Activated CD8-positive, alpha-beta T cell treated with anti-CD3 and anti-CD28 coated beads for 36 hours (primary cell): Measurements from ENCODE around the gene NAPSA. TPM values are rescaled to one million over a fixed set of nuclear protein-coding genes. Genes with fewer than 3 reads are reported as not detected.
"Not testable (repeated sequence)": the region's sequence is repeated elsewhere in the genome, so short reads cannot be mapped to it uniquely, and the experiment has no call there.

Experiments used
- ATAC-seq: fragments of 200-7000 bp; cut with Tn5 transposase; one replicate; pipeline ENCODE4 v1.10.0; 2021; ENCODE audit warnings: mild to moderate bottlenecking, moderate library complexity
- CTCF ChIA-PET: fragments of 350-600 bp; sonication (Branson Sonifier 250); formaldehyde crosslinking; loops from one replicate; lab custom pipeline; 2021; ENCODE audit warnings: antibody characterized with exemption; lab: Charles Lee
- POLR2A ChIA-PET: fragments of 350-600 bp; sonication (Branson Sonifier 250); formaldehyde crosslinking; loops from one replicate; lab custom pipeline; 2021; ENCODE audit warnings: antibody characterized with exemption; lab: Charles Lee
- DNase-seq: peaks from one replicate; pipeline ENCODE4 v3.0.0-alpha.2; 2020
- H3K27ac Mint-ChIP-seq: one replicate; pipeline ENCODE4 v1.8.0; 2021; ENCODE audit warnings: mild to moderate bottlenecking, mixed read lengths
- H3K27me3 Mint-ChIP-seq: one replicate; pipeline ENCODE4 v1.8.0; 2021; ENCODE audit warnings: mixed read lengths
- H3K36me3 Mint-ChIP-seq: one replicate; pipeline ENCODE4 v1.8.0; 2021; ENCODE audit warnings: low read depth, mixed read lengths
- H3K4me1 Mint-ChIP-seq: one replicate; pipeline ENCODE4 v1.8.0; 2021; ENCODE audit warnings: low read depth, mixed read lengths
- H3K4me3 Mint-ChIP-seq: one replicate; pipeline ENCODE4 v1.8.0; 2021; ENCODE audit warnings: mild to moderate bottlenecking, moderate library complexity, mixed read lengths
- H3K9me3 Mint-ChIP-seq: one replicate; pipeline ENCODE4 v1.8.0; 2021; ENCODE audit warnings: mixed read lengths
- intact Hi-C: fragments of 100-400 bp; cut with micrococcal nuclease; formaldehyde crosslinking; loops from one replicate; pipeline ENCODE4 v1.10.0; 2022
- total RNA-seq, 2 experiments: library from RNA; stranded (reverse); gene quantifications; one replicate each; pipeline ENCODE4 v1.2.3, GENCODE V29; 2021
- TF ChIP-seq, protein P1 (sequence below): fragments of 200-600 bp; IDR thresholded peaks from one replicate; pipeline ENCODE4 v1.8.0; 2022; ENCODE audit warnings: antibody characterized with exemption, mild to moderate bottlenecking

The NAPSA gene
- total RNA-seq, 2 experiments from 2014 or later = 18.3 to 20.0 TPM

DNA sequence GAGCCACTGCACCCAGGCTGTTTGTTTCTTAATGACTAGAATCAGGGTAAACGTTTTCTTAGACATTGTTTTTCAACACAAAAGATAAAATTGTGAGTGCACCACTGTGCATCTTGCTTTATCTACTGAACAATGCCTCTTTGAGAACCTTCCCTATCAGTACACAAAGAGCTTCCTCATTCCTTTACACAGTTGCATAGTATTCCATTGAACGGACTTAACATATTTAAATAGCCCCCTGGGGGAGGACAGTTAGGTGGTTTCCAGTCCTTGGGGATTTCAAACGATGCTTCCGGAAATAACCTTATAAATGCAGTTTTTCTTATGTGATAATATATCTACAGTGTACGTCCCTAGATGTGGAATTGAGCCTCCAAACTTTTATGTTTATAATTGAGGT, 27.3 kb upstream of the NAPSA start:
- CTCF ChIA-PET = no interaction called here
- POLR2A ChIA-PET = no interaction called here
- H3K36me3 Mint-ChIP-seq = peaks cover 47% of the 10 kb centered on the region
- H3K27me3 Mint-ChIP-seq = no peaks in the 10 kb centered on the region
- no peak overlapping the region for H3K4me3 Mint-ChIP-seq
- DNase-seq (no peak), ATAC-seq (no peak)
- H3K27ac Mint-ChIP-seq = no peak overlapping the region
- H3K4me1 Mint-ChIP-seq = peaks cover 1% of the 10 kb centered on the region
- H3K9me3 Mint-ChIP-seq = no peaks in the 10 kb centered on the region
- intact Hi-C loops = no loop called here
- TF ChIP-seq, protein P1, sequence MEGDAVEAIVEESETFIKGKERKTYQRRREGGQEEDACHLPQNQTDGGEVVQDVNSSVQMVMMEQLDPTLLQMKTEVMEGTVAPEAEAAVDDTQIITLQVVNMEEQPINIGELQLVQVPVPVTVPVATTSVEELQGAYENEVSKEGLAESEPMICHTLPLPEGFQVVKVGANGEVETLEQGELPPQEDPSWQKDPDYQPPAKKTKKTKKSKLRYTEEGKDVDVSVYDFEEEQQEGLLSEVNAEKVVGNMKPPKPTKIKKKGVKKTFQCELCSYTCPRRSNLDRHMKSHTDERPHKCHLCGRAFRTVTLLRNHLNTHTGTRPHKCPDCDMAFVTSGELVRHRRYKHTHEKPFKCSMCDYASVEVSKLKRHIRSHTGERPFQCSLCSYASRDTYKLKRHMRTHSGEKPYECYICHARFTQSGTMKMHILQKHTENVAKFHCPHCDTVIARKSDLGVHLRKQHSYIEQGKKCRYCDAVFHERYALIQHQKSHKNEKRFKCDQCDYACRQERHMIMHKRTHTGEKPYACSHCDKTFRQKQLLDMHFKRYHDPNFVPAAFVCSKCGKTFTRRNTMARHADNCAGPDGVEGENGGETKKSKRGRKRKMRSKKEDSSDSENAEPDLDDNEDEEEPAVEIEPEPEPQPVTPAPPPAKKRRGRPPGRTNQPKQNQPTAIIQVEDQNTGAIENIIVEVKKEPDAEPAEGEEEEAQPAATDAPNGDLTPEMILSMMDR = no peak

- H3K27ac Mint-ChIP-seq, H3K9me3 Mint-ChIP-seq, DNase-seq, intact Hi-C loops, POLR2A ChIA-PET, CTCF ChIA-PET, ATAC-seq, H3K4me3 Mint-ChIP-seq, H3K27me3 Mint-ChIP-seq: not testable (repeated sequence)
- Mint-ChIP-seq H3K36me3 (peaks cover 52% of the 10 kb centered on the region), H3K4me1 (peaks cover 12% of the 10 kb centered on the region)
Measured at GRCh38 chr19:50390952-50391351, 25.5 kb upstream of the NAPSA start.

DNA sequence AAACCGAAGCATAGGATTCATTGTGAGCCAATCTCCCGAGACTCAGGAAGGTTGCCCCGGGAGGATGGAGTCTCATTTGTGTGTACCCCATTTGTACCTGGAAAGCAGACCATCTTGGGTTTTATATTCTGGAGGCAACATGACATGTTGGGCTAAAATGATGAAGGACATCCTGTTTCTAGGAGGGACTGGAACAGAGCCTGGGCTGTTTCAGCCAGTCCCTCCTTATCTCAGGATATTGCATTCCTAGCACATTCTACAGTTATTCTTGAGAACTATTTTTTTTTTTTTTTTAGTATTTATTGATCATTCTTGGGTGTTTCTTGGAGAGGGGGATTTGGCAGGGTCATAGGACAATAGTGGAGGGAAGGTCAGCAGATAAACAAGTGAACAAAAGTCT, 24.9 kb upstream of the NAPSA start:
- H3K27me3 Mint-ChIP-seq, H3K4me3 Mint-ChIP-seq, H3K27ac Mint-ChIP-seq, intact Hi-C loops, ATAC-seq, DNase-seq, POLR2A ChIA-PET, H3K9me3 Mint-ChIP-seq, CTCF ChIA-PET: not testable (repeated sequence)
- peaks cover 52% of the 10 kb centered on the region for H3K36me3 Mint-ChIP-seq
- H3K4me1 Mint-ChIP-seq = peaks cover 14% of the 10 kb centered on the region

GRCh38 chr19:50387868-50388245, 22.4 kb upstream of the NAPSA start:
- no peak for DNase-seq
- Mint-ChIP-seq H3K36me3 (peaks cover 50% of the 10 kb centered on the region), H3K4me3 (peak overlapping the region; percentile 5), H3K27me3 (no peaks in the 10 kb centered on the region), H3K27ac (no peak overlapping the region), H3K4me1 (peaks cover 30% of the 10 kb centered on the region), H3K9me3 (no peaks in the 10 kb centered on the region)
- ATAC-seq = no peak
- POLR2A ChIA-PET = interaction anchor here (1.3 kb wide), 1 partner anchor 39 kb away, joined by 5 read pairs; no protein-coding TSS in a partner anchor
- CTCF ChIA-PET = interaction anchor here (1.1 to 2.1 kb wide), 3 partner anchors 19 to 31 kb away, joined by 5 to 8 read pairs (median 6); no protein-coding TSS in a partner anchor
- intact Hi-C loops = no loop called here
- TF ChIP-seq, protein P1 = no peak

DNA sequence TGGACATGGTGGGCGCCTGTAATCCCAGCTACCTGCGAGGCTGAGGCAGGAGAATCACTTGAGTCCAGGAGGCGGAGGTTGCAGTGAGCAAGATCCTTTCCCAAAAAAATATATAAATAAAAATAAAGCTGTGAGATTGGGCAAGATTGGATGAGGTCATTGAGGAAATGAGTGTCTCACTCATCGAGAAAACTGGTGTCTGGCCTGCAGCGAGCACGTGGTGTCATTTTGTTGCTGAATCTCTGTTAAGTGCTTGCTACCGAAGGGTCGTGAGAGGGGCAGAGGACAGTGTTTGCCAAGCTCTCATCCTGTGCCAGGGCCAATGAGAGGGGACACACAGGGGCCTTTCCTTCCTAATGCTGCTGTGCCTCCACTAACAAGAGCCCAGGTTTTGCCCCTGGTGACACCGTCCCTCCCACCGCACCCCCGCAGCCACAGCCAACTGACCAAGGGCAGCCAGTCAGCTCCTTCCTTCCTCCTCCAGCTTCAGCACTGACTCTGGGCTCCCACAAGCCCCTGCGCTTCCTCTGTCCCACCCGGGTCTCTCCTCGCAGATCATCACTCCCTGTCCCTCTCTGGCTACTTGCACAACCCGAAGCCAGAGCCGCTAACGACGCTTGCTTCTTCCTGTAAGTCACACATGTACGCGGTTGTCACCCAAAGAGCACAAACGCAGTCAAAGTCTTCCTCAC, 21.9 kb upstream of the NAPSA start:
- CTCF ChIA-PET = interaction anchor here (1.1 to 2.1 kb wide), 3 partner anchors 18 to 30 kb away, joined by 5 to 8 read pairs (median 6); no protein-coding TSS in a partner anchor
- Mint-ChIP-seq H3K36me3 (peaks cover 46% of the 10 kb centered on the region), H3K4me1 (peaks cover 30% of the 10 kb centered on the region)

More for the DNA sequence above, 21.9 kb upstream of the NAPSA start:
- Mint-ChIP-seq H3K27ac (no peak overlapping the region), H3K9me3 (no peaks in the 10 kb centered on the region), H3K27me3 (no peaks in the 10 kb centered on the region), H3K4me3 (peak overlapping the region; percentile 5)
- DNase-seq = no peak
- TF ChIP-seq, protein P1 = no peak
- intact Hi-C loops = no loop called here
- POLR2A ChIA-PET = interaction anchor here (0.9 to 2.1 kb wide), 3 partner anchors 14 to 40 kb away, joined by 3 to 6 read pairs (median 5); no protein-coding TSS in a partner anchor
- ATAC-seq = no peak
